GM12864 (cell line): ENCODE results near the gene TSC22D3.

Source experiments
- DNase-seq: peaks from one replicate; pipeline ENCODE4 v3.0.0-alpha.2; 2011; ENCODE audit warnings: low read depth
- H3K4me3 ChIP-seq: 2 replicates; pipeline ENCODE4 v1.5.1; 2011; ENCODE audit warnings: mild to moderate bottlenecking, low read depth, low read length, control low read depth
- CTCF ChIP-seq: IDR thresholded peaks from 2 replicates; pipeline ENCODE4 v1.5.1; 2011; ENCODE audit warnings: low read depth, mild to moderate bottlenecking, moderate library complexity, low read length, control low read depth, inconsistent platforms; ENCODE audit errors: missing control alignments

Gene TSC22D3

DNA sequence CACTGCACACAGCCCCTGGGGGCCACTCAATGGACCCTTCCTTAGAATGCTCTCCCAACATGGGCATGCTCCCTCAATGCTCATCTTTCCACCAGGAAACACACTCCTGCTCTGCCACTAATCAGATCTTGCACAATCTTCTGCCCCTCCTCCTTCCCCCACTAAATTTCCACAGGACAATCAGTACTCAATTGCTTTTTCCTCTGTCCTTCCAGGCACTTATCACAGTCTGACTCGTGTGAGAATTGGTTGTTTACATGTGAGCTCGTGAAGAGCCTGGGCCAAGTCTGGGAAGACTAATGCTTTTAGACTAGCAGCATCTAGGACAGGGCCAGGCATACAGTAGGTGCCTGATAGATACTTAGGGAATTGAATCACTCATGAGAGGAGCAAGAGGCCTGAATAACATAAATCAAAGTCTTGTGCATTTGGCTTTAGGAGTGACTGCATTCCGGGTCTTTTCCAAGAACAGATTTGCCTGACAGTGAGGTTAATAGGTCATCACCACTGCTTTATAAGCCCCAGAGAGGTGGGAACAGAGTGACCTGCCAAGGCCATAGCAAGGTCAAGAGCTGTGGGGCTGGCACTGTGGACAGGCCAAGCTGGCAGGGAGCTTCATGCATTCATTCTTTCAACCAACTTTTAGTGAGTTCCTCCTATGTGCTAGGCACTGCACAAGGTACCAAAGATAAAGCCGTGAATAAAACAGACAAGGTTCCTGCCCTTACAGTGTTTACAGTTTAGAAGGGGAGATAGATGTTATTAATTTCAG is 92.3 kb downstream of the TSC22D3 start:
- H3K4me3 ChIP-seq = no peak overlapping the region
- no peak for TF ChIP-seq CTCF
- no peak for DNase-seq

DNA sequence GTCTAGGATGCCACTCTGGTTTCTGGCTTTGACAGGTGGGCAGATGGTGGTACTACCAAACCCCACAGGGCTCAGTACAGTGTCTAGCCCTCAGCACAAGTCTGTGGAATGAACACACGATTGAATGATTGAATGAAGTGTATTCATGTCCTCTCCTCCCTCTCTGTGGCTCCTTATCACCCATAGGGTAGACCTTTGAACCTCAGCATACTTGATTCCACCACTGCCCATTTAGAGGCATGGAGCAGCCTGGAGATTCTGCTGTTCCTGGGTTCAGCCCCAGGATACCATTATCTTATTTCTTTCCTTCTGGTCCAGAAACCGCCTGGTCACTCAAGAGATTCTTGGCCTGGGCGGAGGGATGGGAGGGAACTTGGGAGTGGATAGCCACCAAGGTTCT is 93.3 kb downstream of the TSC22D3 start:
- DNase-seq = no peak
- no peak overlapping the region for H3K4me3 ChIP-seq
- no peak for TF ChIP-seq CTCF

GRCh38 chrX:107678957-107679740 is 96.4 kb downstream of the TSC22D3 start:
- TF ChIP-seq CTCF = no peak
- H3K4me3 ChIP-seq = no peak overlapping the region
- no peak for DNase-seq

DNA sequence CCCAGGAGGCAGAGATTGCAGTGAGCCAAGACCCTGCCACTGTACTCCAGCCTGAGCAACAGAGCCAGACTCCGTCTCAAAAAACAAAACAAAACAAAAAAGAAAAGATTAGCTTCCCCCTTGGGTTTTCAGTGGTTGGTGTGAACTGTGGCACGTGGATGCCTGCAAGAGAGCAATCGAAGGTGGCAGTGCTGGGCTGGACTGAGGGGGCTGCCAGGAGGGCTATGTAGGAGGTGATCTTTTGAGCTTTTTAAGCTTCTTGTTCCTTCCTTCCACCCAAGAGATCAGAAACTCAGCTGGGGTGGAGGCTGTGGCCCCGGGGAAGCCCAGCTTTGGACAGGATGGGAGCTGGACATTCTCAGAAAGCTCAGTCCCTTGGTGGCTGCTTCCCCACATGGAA is 97.7 kb downstream of the TSC22D3 start:
- no peak overlapping the region for H3K4me3 ChIP-seq
- TF ChIP-seq CTCF = no peak
- no peak for DNase-seq

DNA sequence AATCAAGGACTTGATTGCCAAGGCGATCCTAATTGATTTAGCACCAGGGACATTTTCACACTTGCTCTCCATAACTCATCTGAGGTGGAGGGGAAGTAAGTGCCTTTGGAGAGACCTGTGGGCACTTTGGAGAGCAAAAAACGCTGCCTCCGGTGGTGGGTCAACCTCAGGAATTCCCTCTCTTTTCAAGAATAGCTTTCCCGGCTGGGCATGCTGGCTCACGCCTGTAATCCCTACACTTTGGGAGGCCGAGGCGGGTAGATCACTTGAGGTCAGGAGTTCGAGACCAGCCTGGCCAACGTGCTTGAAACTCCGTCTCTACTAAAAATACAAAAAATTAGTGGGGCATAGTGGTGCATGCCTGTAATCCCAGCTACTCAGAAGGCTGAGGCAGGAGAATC is 98.1 kb downstream of the TSC22D3 start:
- no peak overlapping the region; the same call in 1 of the 2 replicates for H3K4me3 ChIP-seq
- no peak for TF ChIP-seq CTCF
- no peak for DNase-seq

- no peak for TF ChIP-seq CTCF
- no peak for DNase-seq
- peak overlapping the region; percentile 65 for H3K4me3 ChIP-seq
These were observed 98.8 kb downstream of the TSC22D3 start for GRCh38 chrX:107676559-107677378.
